Measurements from ENCODE around the gene RCAN3.

GRCh38 chr1:24490101-24490781, 12.4 kb upstream of the RCAN3 start:
- TF ChIP-seq POLR2A (IDR thresholded peaks at IDR 0.05) (no peak), CTCF (IDR thresholded peaks at IDR 0.05) (no peak), EP300 (IDR thresholded peaks at IDR 0.05) (no peak)

Data from tibial nerve (tissue), 4 donors.